GM18517 (cell line): ENCODE measurements around the gene STH.
"Not testable (repeated sequence)": the region's sequence is repeated elsewhere in the genome, so short reads cannot be mapped to it uniquely, and the experiment has no call there.

Experiments
- ATAC-seq: cut with Tn5 transposase; IDR thresholded peaks from one replicate; pipeline ENCODE4 v1.9.1; 2021; ENCODE audit warnings: mild to moderate bottlenecking, moderate library complexity; ENCODE audit not compliant: unreplicated experiment

STH gene

DNA sequence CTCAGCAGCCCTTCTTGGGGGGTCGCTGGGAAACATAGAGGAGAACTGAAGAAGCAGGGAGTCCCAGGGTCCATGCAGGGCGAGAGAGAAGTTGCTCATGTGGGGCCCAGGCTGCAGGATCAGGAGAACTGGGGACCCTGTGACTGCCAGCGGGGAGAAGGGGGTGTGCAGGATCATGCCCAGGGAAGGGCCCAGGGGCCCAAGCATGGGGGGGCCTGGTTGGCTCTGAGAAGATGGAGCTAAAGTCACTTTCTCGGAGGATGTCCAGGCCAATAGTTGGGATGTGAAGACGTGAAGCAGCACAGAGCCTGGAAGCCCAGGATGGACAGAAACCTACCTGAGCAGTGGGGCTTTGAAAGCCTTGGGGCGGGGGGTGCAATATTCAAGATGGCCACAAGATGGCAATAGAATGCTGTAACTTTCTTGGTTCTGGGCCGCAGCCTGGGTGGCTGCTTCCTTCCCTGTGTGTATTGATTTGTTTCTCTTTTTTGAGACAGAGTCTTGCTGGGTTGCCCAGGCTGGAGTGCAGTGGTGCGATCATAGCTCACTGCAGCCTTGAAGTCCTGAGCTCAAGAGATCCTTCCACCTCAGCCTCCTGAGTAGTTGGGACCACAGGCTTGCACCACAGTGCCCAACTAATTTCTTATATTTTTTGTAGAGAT, 3.4 kb downstream of the STH start:
- peak; percentile 43 for ATAC-seq

DNA sequence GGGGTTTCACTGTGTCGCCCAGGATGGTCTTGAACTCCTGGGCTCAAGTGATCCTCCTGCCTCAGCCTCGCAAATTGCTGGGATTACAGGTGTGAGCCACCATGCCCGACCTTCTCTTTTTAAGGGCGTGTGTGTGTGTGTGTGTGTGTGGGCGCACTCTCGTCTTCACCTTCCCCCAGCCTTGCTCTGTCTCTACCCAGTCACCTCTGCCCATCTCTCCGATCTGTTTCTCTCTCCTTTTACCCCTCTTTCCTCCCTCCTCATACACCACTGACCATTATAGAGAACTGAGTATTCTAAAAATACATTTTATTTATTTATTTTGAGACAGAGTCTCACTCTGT, 3.9 kb downstream of the STH start:
- no peak for ATAC-seq

DNA sequence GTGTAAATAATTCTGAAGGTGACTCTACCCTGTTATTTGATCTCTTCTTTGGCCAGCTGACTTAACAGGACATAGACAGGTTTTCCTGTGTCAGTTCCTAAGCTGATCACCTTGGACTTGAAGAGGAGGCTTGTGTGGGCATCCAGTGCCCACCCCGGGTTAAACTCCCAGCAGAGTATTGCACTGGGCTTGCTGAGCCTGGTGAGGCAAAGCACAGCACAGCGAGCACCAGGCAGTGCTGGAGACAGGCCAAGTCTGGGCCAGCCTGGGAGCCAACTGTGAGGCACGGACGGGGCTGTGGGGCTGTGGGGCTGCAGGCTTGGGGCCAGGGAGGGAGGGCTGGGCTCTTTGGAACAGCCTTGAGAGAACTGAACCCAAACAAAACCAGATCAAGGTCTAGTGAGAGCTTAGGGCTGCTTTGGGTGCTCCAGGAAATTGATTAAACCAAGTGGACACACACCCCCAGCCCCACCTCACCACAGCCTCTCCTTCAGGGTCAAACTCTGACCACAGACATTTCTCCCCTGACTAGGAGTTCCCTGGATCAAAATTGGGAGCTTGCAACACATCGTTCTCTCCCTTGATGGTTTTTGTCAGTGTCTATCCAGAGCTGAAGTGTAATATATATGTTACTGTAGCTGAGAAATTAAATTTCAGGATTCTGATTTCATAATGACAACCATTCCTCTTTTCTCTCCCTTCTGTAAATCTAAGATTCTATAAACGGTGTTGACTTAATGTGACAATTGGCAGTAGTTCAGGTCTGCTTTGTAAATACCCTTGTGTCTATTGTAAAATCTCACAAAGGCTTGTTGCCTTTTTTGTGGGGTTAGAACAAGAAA, 5.1 kb downstream of the STH start:
- ATAC-seq, result no peak

DNA sequence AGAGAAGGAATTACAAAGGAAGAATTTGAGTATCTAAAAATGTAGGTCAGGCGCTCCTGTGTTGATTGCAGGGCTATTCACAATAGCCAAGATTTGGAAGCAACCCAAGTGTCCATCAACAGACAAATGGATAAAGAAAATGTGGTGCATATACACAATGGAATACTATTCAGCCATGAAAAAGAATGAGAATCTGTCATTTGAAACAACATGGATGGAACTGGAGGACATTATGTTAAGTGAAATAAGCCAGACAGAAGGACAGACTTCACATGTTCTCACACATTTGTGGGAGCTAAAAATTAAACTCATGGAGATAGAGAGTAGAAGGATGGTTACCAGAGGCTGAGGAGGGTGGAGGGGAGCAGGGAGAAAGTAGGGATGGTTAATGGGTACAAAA, 7.0 kb downstream of the STH start:
- not testable (repeated sequence) for ATAC-seq

DNA sequence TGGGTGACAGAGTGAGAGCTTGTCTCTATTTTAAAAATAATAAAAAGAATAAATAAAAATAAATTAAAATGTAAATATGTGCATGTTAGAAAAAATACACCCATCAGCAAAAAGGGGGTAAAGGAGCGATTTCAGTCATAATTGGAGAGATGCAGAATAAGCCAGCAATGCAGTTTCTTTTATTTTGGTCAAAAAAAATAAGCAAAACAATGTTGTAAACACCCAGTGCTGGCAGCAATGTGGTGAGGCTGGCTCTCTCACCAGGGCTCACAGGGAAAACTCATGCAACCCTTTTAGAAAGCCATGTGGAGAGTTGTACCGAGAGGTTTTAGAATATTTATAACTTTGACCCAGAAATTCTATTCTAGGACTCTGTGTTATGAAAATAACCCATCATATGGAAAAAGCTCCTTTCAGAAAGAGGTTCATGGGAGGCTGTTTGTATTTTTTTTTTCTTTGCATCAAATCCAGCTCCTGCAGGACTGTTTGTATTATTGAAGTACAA, 8.5 kb downstream of the STH start:
- ATAC-seq, result no peak

DNA sequence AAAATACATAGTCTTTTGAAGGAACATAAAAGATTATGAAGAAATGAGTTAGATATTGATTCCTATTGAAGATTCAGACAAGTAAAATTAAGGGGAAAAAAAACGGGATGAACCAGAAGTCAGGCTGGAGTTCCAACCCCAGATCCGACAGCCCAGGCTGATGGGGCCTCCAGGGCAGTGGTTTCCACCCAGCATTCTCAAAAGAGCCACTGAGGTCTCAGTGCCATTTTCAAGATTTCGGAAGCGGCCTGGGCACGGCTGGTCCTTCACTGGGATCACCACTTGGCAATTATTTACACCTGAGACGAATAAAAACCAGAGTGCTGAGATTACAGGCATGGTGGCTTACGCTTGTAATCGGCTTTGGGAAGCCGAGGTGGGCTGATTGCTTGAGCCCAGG, 9.5 kb downstream of the STH start:
- no peak for ATAC-seq

DNA sequence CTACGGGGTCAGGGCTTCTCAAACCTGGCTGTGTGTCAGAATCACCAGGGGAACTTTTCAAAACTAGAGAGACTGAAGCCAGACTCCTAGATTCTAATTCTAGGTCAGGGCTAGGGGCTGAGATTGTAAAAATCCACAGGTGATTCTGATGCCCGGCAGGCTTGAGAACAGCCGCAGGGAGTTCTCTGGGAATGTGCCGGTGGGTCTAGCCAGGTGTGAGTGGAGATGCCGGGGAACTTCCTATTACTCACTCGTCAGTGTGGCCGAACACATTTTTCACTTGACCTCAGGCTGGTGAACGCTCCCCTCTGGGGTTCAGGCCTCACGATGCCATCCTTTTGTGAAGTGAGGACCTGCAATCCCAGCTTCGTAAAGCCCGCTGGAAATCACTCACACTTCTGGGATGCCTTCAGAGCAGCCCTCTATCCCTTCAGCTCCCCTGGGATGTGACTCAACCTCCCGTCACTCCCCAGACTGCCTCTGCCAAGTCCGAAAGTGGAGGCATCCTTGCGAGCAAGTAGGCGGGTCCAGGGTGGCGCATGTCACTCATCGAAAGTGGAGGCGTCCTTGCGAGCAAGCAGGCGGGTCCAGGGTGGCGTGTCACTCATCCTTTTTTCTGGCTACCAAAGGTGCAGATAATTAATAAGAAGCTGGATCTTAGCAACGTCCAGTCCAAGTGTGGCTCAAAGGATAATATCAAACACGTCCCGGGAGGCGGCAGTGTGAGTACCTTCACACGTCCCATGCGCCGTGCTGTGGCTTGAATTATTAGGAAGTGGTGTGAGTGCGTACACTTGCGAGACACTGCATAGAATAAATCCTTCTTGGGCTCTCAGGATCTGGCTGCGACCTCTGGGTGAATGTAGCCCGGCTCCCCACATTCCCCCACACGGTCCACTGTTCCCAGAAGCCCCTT, 10.9 kb downstream of the STH start:
- no peak for ATAC-seq

DNA sequence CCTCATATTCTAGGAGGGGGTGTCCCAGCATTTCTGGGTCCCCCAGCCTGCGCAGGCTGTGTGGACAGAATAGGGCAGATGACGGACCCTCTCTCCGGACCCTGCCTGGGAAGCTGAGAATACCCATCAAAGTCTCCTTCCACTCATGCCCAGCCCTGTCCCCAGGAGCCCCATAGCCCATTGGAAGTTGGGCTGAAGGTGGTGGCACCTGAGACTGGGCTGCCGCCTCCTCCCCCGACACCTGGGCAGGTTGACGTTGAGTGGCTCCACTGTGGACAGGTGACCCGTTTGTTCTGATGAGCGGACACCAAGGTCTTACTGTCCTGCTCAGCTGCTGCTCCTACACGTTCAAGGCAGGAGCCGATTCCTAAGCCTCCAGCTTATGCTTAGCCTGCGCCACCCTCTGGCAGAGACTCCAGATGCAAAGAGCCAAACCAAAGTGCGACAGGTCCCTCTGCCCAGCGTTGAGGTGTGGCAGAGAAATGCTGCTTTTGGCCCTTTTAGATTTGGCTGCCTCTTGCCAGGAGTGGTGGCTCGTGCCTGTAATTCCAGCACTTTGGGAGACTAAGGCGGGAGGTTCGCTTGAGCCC, 11.6 kb downstream of the STH start:
- ATAC-seq, result no peak

DNA sequence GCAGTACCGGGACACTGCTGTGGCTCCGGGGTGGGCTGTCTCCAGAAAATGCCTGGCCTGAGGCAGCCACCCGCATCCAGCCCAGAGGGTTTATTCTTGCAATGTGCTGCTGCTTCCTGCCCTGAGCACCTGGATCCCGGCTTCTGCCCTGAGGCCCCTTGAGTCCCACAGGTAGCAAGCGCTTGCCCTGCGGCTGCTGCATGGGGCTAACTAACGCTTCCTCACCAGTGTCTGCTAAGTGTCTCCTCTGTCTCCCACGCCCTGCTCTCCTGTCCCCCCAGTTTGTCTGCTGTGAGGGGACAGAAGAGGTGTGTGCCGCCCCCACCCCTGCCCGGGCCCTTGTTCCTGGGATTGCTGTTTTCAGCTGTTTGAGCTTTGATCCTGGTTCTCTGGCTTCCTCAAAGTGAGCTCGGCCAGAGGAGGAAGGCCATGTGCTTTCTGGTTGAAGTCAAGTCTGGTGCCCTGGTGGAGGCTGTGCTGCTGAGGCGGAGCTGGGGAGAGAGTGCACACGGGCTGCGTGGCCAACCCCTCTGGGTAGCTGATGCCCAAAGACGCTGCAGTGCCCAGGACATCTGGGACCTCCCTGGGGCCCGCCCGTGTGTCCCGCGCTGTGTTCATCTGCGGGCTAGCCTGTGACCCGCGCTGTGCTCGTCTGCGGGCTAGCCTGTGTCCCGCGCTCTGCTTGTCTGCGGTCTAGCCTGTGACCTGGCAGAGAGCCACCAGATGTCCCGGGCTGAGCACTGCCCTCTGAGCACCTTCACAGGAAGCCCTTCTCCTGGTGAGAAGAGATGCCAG, 12.9 kb downstream of the STH start:
- no peak for ATAC-seq

DNA sequence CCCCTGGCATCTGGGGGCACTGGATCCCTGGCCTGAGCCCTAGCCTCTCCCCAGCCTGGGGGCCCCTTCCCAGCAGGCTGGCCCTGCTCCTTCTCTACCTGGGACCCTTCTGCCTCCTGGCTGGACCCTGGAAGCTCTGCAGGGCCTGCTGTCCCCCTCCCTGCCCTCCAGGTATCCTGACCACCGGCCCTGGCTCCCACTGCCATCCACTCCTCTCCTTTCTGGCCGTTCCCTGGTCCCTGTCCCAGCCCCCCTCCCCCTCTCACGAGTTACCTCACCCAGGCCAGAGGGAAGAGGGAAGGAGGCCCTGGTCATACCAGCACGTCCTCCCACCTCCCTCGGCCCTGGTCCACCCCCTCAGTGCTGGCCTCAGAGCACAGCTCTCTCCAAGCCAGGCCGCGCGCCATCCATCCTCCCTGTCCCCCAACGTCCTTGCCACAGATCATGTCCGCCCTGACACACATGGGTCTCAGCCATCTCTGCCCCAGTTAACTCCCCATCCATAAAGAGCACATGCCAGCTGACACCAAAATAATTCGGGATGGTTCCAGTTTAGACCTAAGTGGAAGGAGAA, 13.5 kb downstream of the STH start:
- no peak for ATAC-seq

DNA sequence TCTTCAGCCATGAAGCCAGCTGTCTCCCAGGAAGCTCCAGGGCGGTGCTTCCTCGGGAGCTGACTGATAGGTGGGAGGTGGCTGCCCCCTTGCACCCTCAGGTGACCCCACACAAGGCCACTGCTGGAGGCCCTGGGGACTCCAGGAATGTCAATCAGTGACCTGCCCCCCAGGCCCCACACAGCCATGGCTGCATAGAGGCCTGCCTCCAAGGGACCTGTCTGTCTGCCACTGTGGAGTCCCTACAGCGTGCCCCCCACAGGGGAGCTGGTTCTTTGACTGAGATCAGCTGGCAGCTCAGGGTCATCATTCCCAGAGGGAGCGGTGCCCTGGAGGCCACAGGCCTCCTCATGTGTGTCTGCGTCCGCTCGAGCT, 14.1 kb downstream of the STH start:
- ATAC-seq, result no peak

DNA sequence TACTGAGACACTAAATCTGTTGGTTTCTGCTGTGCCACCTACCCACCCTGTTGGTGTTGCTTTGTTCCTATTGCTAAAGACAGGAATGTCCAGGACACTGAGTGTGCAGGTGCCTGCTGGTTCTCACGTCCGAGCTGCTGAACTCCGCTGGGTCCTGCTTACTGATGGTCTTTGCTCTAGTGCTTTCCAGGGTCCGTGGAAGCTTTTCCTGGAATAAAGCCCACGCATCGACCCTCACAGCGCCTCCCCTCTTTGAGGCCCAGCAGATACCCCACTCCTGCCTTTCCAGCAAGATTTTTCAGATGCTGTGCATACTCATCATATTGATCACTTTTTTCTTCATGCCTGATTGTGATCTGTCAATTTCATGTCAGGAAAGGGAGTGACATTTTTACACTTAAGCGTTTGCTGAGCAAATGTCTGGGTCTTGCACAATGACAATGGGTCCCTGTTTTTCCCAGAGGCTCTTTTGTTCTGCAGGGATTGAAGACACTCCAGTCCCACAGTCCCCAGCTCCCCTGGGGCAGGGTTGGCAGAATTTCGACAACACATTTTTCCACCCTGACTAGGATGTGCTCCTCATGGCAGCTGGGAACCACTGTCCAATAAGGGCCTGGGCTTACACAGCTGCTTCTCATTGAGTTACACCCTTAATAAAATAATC, 14.6 kb downstream of the STH start:
- no peak for ATAC-seq

DNA sequence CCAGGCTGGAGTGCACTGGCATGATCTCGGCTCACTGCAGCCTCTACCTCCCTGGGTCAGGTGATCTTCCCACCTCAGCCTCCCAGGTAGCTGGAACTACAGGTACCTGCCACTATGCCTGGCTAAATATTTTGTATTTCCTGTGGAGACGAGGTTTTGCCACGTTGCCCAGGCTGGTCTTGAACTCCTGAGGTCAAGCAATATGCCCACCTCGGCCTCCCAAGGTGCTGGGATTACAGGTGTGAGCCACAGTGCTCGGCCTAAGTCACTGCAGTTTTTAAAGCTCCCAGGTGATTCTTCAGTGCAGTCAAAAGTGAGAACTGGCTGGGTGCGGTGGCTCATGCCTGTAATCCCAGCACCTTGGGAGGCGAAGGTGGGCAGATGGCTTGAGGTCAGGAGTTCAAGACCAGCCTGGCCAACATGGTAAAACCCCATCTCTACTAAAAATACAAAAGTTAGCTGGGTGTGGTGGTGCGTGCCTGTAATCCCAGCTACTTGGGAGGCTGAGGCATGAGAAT, 20.4 kb downstream of the STH start:
- ATAC-seq, result not testable (repeated sequence)

DNA sequence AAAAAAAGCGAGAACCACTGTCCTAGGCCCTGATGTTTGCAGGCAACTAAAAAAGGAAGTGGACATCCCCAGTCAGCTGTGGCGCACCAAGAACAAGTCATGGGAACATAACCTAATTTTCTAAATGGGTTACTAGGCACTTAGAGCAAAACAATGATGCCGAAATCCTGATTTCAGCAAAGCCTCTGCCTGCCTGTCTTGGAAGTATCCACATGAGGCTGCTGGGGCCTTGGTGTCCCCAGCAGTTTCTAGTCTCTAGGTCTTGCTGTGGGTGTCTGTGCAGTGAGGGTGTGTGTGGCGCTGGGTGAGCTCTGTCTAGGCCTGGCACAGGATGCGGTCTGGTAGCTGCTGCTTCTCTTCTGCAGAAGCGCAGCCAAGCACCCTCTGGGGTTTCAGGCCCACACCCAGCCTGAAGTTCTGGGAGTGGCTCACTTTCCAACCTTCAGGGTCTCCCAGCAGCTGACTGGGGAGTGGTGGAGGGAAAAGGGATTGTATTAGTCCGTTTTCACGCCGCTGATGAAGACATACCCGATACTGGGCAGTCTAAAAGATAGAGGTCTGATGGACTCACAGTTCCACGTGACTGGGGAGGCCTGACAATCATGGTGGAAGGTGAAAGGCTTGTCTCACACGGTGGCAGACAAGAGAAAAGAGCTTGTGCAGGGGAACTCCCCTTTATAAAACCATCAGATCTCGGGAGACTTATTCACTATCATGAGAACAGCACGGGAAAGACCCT, 21.1 kb downstream of the STH start:
- no peak for ATAC-seq

DNA sequence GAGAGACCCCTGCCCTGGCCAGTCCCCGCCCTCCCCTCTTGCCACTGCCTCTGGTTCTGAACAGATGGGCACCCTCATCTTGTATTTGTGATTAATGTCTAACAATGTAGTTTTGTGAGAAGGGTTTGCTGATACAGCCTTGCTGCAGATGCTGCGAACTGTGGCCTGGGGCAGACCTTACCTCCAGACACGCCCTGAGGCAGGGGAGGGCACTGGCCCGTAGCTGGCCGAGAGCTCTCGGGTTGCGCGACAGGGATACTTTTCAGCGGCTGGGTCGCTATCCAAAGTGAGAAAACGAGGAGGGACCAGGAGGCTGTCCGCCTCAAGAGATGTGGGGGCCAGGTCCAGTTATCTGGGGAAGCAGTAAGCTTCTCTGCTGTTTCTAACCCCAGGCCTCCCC, 21.9 kb downstream of the STH start:
- no peak for ATAC-seq

DNA sequence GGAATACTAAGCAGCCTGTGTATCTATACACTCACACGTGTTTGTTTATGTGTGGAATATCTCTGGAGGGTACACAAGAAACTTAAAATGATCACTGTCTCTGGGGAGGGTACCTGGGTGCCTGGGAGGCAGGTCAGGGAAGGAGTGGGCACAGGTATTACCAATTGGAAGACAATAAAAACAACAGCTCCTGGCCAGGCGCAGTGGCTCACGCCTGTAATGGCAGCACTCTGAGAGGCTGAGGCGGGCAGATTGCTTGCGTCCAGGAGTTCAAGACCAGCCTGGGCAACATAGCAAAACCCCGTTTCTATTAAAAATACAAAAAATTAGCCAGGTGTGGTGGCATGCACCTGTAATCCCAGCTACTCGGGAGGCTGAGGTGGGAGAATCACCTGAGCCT, 24.3 kb downstream of the STH start:
- ATAC-seq, result not testable (repeated sequence)

DNA sequence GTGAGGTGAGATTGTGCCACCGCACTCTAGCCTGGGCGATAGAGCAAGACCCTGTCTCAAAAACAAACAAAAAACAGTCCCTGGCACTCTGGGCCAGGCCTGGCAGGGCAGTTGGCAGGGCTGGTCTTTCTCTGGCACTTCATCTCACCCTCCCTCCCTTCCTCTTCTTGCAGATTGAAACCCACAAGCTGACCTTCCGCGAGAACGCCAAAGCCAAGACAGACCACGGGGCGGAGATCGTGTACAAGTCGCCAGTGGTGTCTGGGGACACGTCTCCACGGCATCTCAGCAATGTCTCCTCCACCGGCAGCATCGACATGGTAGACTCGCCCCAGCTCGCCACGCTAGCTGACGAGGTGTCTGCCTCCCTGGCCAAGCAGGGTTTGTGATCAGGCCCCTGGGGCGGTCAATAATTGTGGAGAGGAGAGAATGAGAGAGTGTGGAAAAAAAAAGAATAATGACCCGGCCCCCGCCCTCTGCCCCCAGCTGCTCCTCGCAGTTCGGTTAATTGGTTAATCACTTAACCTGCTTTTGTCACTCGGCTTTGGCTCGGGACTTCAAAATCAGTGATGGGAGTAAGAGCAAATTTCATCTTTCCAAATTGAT, 24.8 kb downstream of the STH start:
- no peak for ATAC-seq

DNA sequence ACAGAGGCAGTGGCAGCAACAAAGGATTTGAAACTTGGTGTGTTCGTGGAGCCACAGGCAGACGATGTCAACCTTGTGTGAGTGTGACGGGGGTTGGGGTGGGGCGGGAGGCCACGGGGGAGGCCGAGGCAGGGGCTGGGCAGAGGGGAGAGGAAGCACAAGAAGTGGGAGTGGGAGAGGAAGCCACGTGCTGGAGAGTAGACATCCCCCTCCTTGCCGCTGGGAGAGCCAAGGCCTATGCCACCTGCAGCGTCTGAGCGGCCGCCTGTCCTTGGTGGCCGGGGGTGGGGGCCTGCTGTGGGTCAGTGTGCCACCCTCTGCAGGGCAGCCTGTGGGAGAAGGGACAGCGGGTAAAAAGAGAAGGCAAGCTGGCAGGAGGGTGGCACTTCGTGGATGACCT, 25.5 kb downstream of the STH start:
- ATAC-seq, result no peak
